UCSD-AML1 (cell line): ENCODE data around the gene MEF2C.

Source experiments
- DNase-seq: peaks from one replicate; lab custom pipeline; 2025; ENCODE audit not compliant: unreplicated experiment; lab: John Stamatoyannopoulos, UW

The MEF2C gene

GRCh38 chr5:88724201-88724600, 158.8 kb downstream of the MEF2C start:
- DNase-seq, result no peak

GRCh38 chr5:88722546-88723073, 160.4 kb downstream of the MEF2C start:
- DNase-seq, result no peak

GRCh38 chr5:88719434-88719833, 163.6 kb downstream of the MEF2C start:
- no peak for DNase-seq

- DNase-seq, result no peak
Measured at GRCh38 chr5:88718736-88719135, 164.2 kb downstream of the MEF2C start.

- no peak for DNase-seq
Measured at GRCh38 chr5:88716101-88716500, 166.9 kb downstream of the MEF2C start.

GRCh38 chr5:88715503-88715902, 167.5 kb downstream of the MEF2C start:
- DNase-seq, result peak; percentile 6

GRCh38 chr5:88713818-88714217, 169.2 kb downstream of the MEF2C start:
- DNase-seq, result peak; percentile 4

DNA sequence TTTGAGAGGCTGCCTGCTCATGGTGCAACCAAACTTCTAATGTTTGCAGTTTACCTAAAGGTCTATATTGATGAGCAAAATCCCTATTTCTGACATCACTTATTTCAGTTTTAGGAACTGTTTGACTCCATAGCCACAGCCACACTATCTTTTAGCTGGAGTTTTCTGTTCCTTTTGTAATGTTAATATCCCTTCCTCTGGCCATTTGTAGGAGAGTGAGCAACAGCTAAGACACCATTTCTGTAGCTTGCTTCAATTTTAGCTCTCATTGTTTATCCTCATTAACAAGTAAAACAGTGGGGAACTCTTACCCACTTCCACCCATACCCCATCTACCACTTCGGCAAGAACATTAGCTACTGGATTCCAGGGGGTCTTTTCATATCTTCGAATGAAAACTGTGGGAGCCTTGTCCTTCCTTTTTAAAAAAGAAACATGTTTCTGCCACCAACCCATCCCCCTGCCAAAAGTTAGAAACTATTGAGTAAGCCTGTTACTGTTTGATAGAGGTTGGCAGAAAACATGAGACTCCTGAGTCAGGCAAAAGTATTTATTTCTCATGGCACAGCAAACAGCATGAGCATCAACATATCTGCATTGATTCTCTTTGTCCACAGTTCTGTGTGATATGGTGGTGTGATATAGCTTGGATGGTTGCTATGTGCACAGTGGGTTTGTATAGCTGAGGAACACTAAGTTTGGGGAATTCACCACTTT, 174.1 kb downstream of the MEF2C start:
- no peak for DNase-seq

DNA sequence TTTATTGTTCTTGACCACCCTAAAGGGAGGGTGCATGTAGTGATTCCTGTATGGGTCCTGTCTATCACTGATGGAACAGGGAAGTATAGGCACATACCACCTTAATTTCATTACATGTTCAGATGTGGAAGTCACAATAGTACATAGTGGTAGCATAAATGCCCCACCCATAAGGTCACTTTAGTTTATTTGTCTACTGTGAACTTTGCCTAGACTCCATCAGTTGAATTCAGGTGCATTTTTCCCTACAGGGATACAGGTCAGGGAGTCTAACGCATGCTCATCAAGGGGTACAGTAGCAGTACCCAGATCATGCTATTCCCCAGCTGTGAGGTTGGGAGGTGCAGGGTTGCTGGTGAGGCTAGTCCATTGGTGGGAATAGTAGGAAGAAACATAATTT, 175.0 kb downstream of the MEF2C start:
- no peak for DNase-seq

DNA sequence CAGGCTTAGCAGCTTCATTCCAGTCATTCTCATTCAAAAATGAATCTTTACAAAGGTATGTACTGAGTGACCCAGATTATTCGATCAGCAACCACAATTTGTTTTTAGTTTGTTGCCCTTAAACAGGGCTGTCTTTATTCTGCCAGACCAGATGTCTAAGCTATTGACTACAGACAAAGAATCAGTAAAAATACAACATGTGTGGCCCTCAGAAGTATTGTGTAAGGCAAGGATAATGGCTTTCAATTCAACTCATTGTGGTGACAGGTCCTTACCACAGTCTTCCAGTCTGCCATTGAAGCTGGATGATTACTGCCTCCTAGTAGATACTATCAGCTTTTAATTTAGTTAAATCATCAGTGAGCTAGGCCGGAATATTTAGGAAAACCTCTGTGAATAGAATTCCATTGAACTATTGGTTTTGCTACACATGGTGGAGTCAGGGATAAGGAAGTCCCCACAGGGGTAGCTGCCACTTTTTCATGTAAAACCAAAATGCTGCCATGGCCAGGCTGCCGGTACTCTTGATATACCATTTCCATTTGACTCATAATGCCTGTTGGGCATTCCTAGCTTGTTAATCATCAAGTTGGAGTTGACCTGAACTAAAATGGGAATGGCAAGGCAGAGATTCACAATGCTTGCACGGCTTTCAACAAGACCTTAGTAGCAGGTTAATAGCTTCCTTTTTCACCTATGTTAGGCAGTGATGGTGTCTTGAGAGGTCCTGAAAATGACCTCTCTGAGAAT, 175.6 kb downstream of the MEF2C start:
- DNase-seq, result no peak

GRCh38 chr5:88702332-88702731, 180.7 kb downstream of the MEF2C start:
- no peak for DNase-seq

- no peak for DNase-seq
Measured at GRCh38 chr5:88700121-88700520, 182.9 kb downstream of the MEF2C start.

- DNase-seq, result no peak
Measured at GRCh38 chr5:88698290-88698689, 184.7 kb downstream of the MEF2C start.

DNA sequence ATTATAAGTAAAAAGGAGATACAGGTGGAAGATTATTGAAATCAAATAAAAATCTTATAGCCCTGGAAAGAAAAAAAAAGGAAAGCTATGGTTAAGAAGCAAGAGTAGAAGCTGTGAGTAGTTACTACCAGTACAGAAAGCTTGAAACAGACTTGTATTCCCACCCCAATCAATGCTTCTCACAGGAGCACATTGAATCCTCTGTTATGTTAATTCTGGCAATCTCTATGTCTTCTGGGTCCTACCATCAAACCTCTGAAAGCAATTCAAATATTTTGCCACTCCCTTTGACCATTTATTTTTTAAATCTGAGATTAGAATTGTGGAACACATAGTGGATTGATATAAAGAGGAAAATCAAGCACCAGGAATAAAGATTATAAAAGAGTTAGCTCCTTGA, 186.5 kb downstream of the MEF2C start:
- DNase-seq, result no peak

DNA sequence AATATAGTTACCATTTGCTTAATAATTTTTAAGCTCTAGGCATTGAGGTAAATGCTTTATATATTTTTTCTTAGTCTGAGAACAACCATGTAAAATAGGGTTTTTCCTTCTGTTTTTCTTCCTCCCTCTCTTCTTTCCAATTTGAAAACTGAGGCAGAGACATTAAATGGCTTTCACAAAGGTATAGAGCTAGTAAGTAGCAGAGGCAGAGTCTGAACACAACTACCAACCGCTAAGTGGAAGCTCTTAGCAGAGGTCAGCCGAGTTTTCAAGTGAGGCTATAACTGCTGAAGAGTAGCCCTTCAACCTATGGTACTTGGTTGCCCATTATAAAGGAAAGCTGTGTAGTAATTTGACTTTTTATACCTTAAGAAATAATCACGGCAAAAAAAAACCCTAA, 187.1 kb downstream of the MEF2C start:
- DNase-seq, result no peak

DNA sequence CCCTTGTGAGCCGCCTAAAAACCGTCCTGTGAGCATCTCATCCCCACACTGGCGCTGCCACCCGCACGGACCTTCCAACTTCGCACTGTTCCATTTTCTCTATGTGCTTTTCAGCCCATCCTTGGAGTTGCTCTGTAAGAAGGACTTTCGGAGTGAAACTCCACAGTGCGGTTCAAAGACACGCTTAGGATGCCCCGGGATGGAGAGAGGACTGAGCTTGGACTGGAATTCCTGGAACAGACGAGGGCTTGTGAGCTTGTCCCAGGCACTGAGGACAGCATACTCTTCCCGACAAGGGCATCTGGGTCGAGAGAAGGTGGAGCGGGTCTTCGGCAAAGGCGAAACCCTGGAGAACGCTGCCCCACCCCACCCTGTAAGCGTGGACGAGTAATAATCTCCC, 187.8 kb downstream of the MEF2C start:
- no peak for DNase-seq

DNA sequence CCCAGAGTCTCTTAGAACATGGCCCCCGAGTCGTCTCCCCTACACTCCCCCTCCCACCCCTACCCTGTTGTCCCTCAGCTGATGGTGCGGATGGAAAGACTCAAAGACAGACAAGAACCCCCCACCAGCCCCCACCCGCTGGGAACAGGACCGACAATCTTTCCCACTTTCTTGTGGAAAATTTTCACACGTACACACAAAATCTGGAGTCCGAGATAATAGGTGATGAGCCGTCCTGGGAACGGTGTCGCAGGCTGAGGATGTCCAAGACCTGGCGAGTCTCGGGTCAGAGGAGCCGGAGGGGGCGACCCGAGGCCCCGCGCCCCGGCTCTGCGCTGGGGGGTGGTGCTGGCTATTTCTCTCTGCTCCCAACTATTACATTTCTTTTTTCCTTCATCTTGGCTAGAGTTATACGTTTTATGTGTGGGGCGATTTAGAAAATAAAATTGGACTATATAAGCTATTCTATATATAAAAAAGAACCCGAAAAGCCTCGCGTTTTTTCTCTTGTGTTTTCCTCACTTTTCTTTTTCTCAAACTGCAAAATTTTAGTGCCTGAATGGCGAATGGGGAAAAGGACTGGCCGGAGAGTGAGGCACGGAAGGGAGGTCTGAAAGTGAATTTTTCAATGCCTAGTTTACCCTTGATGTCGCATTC, 188.8 kb downstream of the MEF2C start:
- DNase-seq, result no peak

GRCh38 chr5:88693071-88693932, 189.7 kb downstream of the MEF2C start:
- peak; percentile 10 for DNase-seq

DNA sequence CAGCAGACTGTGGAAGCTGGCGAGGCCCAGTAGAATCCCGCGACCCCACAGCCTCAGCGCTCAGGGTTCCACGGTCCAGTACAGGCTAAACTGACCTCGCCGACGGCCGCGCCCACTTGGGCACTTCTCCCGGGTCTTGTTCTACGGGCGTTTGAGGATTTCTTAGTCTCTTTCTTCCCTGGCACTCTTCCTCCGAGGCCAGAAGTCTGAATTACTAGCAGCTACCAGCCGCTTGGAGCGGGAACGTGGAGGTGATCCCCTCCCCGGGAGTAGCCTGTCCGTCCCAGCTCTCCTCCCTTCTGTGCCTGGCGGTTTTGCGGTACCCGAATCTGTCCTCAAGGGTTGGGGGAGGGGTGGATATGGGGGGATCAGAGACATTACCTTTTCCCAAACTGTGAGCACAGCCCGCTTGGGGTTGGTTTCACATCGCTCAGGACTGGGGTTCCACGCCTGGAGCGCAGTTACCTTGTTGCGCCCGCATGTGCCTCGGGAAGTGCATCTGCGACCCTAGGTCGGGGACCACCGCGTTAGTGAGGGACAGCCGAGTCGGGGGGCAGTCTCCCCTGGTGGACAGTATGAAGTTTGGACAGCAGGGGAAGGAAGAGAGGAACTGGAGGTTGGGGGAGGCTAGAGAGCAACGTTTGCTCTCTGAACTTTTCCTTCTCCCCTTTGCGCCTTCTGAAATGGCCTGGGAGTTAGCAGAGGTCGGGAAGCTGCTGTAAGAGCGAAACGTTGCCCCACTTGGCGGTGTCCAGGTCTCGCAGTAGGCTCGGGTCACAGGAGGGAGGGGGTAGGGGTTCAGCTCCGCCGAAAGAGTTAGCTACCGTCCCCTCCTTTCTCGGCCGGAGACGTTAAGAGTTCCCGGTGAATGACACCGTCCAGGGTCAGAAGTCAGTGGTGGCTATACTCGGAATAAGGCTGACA, 190.8 kb downstream of the MEF2C start:
- DNase-seq, result peak; percentile 6

GRCh38 chr5:88691230-88691582, 191.8 kb downstream of the MEF2C start:
- no peak for DNase-seq
